GM12892 (cell line): Measurements from ENCODE around the gene GRIP2.

ENCODE experiments used
- POLR2A ChIP-seq: IDR thresholded peaks from 2 replicates; pipeline ENCODE4 v1.6.1; 2011; ENCODE audit warnings: low read depth, low read length, control low read depth
- POLR2AphosphoS5 ChIP-seq: IDR thresholded peaks from 2 replicates; pipeline ENCODE4 v1.6.1; 2011; ENCODE audit warnings: low read depth, low read length, control low read depth
- TAF1 ChIP-seq: IDR thresholded peaks from 2 replicates; pipeline ENCODE4 v1.6.1; 2011; ENCODE audit warnings: low read depth, mild to moderate bottlenecking, control low read depth, low read length, borderline replicate concordance

- TF ChIP-seq POLR2AphosphoS5 (no peak), POLR2A (no peak), TAF1 (no peak)
Measured at GRCh38 chr3:14468621-14468981, 71.5 kb downstream of the GRIP2 start.
